Measurements from ENCODE around the gene BCKDK.
"Not testable (repeated sequence)": the region's sequence is repeated elsewhere in the genome, so short reads cannot be mapped to it uniquely, and the experiment has no call there.

The BCKDK gene

GRCh38 chr16:31100876-31101641, 7.1 kb upstream of the BCKDK start:
- DNase-seq = not testable (repeated sequence)

GRCh38 chr16:31105677-31106213, 2.4 kb upstream of the BCKDK start:
- DNase-seq = no peak

- no peak for DNase-seq
Measured at GRCh38 chr16:31106509-31107464, 1.4 kb upstream of the BCKDK start.

- DNase-seq = no peak
Measured at GRCh38 chr16:31107465-31107867, 720 bp upstream of the BCKDK start.

GRCh38 chr16:31108794-31109558, 790 bp downstream of the BCKDK start:
- DNase-seq = no peak

- no peak for DNase-seq
Measured at GRCh38 chr16:31109622-31110021, 1.4 kb downstream of the BCKDK start.

GRCh38 chr16:31110106-31111034, 2.2 kb downstream of the BCKDK start:
- DNase-seq = no peak

GRCh38 chr16:31111881-31112466, 3.8 kb downstream of the BCKDK start:
- DNase-seq = no peak

- DNase-seq = no peak
Measured at GRCh38 chr16:31112711-31113110, 4.5 kb downstream of the BCKDK start.

- DNase-seq = no peak
Measured at GRCh38 chr16:31113121-31114120, 5.2 kb downstream of the BCKDK start.

- no peak for DNase-seq
Measured at GRCh38 chr16:31114468-31114867, 6.3 kb downstream of the BCKDK start.

- no peak for DNase-seq
Measured at GRCh38 chr16:31117384-31118222, 9.4 kb downstream of the BCKDK start, which contains the start of gene KAT8. KAT8 (plus strand) TSS chr16:31117664; CDS start chr16:31117682, 18 bp downstream.

GRCh38 chr16:31118223-31119155, 10.3 kb downstream of the BCKDK start:
- no peak for DNase-seq

- no peak for DNase-seq
Measured at GRCh38 chr16:31120129-31120528, 11.9 kb downstream of the BCKDK start.

GRCh38 chr16:31125844-31126243, 17.7 kb downstream of the BCKDK start:
- DNase-seq = no peak

GRCh38 chr16:31127182-31127581, 19.0 kb downstream of the BCKDK start:
- no peak for DNase-seq

- DNase-seq = no peak
Measured at GRCh38 chr16:31128711-31129567, 20.8 kb downstream of the BCKDK start.

All from cortex of kidney (tissue), 1 donor.